Measurements from ENCODE around the gene SNRNP70.
A peak's percentile ranks its signal among the peaks of the same experiment; 100 is the strongest.

The SNRNP70 gene

DNA sequence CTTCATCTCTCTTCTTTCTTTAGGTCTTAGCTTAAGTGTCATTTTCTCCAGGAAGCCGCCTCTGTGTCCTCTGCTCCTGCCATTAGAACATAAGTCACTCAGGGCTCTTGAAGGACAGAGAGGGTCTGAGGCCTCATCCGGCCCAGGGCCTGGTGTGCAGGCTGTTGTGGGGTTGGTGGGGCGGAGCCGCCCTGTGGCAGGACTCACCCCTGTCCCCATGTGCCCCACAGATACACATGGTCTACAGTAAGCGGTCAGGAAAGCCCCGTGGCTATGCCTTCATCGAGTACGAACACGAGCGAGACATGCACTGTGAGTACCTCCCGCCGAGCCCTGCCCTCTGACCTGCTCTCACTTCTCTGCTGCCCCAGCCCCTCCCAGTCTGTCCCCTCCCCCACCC, 15.9 kb downstream of the SNRNP70 start:
- DNase-seq (ENCODE audit: low read depth) = no peak

DNA sequence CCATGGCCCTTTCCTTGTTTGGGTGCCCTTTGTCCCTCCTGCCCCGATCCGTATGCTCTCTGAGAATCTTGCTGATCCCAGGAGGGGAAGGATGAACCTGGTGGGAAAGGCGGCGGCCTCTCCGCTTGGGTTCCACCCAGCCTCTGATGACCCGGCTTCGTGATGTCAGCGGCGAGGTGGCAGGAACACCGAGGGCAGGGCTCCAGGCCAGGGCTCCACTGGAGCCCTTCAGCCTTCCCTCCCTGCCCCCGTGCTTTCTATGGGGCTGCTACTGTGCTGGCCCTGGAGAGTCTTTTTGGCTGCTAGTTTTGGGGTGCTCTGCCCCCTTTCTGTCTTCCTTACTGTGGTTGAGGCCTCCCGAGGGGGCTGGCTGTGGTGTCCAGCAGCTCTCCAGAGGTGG, 17.1 kb downstream of the SNRNP70 start:
- DNase-seq (ENCODE audit: low read depth) = no peak

DNA sequence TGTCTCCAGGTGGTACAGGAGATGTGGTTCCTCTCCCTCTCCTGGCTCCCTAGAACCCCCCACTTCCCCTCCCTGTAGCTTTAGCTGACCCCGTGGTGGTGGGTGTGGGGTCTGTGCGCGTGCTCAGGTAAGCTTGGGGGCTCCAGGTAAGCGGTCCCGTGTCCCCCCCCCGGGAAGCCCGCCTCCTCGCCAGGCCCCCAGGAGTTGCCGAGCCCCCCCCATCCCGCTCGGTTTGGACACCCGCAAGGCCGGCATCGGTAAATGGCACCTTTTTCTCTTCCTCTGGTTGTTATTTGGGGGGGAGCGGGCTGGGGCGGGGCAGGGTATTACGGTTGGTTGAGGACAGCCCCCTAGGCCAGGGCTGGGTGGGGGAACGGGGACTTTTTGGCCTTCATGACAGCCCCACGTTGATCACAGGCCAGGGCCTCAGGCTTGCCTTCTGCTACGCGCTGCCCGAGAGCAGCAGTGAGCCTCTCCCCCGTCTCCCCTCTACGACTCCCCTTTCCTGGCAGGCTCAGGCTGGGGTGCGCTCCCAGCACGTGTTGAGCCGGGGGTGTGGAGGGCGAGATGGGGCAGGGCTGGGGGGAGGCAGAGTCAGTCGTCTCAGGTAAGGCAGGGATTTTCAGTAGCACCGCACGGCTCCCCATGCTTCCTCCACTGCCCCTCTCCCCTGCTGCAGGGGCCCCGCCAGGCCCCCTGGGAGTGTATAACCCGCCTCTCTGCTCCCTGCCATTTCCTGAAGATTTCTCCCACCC, 18.3 kb downstream of the SNRNP70 start:
- DNase-seq (ENCODE audit: low read depth) = no peak

DNA sequence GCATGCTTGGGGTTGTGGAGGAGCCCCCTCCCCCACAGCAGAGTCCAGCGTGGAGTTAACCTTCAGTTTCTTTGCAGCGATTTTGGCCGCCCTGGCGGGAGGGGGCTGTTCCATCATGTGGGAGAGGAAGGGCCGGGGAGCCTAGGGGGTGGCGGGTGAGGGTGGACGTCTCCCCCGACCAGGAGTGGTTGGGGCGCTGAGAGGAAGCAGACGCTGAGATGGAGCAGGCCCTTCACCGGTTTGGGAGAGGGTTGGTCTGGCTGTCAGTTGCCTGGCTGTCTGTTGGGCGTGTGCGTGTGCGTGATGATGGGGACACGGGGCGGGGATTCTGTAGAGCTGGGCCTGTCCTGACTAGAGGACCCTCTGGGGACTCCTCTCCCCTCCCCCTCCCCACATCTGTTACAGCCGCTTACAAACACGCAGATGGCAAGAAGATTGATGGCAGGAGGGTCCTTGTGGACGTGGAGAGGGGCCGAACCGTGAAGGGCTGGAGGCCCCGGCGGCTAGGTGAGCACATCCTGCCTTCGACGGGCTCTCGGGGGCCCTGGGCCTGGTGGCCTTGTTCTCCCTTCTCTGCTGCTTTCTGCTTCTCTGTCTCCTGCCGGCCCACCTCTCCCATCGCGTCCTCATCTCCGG, 19.1 kb downstream of the SNRNP70 start:
- no peak for DNase-seq (ENCODE audit: low read depth)

DNA sequence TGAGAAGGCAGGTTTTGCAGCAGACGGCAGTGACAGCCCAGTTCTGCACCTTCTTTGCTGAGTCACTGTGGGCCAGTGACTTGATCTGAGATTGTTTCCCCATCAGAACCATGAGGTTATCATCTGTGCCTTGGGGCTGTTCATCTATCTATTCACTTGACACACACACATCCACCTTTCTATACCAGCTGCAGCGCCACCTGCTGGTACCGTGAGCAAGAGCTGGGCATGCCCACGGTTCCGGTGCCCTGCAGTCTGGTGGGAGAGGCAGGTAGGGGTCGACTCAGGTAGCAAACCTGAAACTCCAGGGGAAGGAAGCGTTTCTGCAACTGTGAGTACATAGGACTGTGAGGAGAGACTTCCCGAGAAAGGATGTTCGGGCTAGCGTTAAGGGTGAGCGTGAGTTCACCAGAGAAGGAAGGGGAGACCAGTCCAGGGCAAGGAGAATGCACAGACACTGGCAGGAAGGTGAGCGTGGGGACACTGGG, 21.4 kb downstream of the SNRNP70 start:
- peak; percentile 53 for DNase-seq (ENCODE audit: low read depth)

DNA sequence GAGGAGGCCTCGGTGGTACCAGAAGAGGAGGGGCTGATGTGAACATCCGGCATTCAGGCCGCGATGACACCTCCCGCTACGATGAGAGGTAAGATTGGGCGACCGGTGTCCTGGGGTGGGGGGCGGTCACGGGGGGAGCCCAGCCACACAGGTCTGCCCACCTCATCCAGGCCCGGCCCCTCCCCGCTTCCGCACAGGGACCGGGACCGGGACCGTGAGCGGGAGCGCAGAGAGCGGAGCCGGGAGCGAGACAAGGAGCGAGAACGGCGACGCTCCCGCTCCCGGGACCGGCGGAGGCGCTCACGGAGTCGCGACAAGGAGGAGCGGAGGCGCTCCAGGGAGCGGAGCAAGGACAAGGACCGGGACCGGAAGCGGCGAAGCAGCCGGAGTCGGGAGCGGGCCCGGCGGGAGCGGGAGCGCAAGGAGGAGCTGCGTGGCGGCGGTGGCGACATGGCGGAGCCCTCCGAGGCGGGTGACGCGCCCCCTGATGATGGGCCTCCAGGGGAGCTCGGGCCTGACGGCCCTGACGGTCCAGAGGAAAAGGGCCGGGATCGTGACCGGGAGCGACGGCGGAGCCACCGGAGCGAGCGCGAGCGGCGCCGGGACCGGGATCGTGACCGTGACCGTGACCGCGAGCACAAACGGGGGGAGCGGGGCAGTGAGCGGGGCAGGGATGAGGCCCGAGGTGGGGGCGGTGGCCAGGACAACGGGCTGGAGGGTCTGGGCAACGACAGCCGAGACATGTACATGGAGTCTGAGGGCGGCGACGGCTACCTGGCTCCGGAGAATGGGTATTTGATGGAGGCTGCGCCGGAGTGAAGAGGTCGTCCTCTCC, 22.6 kb downstream of the SNRNP70 start:
- DNase-seq (ENCODE audit: low read depth) = no peak

DNA sequence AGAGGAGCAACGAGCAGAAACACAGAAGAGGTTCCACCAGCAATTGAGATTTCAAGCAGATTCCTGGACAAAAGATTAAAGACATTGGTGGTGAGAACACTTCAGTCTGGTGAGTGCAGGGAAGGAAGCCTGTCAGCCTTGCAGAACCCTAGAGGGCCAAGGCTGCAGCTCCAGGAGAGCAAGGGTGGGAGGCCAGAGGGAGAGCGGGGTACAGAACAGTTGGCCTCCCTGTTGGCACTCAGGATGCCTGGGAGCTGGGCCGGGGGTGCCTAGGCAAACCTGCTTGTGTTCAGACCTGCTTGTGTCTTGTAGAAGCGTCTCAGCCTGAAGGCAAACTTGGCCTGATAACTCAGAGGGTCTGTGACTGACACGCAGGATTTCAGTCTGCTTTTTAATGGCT, 23.8 kb downstream of the SNRNP70 start:
- DNase-seq (ENCODE audit: low read depth) = no peak

DNA sequence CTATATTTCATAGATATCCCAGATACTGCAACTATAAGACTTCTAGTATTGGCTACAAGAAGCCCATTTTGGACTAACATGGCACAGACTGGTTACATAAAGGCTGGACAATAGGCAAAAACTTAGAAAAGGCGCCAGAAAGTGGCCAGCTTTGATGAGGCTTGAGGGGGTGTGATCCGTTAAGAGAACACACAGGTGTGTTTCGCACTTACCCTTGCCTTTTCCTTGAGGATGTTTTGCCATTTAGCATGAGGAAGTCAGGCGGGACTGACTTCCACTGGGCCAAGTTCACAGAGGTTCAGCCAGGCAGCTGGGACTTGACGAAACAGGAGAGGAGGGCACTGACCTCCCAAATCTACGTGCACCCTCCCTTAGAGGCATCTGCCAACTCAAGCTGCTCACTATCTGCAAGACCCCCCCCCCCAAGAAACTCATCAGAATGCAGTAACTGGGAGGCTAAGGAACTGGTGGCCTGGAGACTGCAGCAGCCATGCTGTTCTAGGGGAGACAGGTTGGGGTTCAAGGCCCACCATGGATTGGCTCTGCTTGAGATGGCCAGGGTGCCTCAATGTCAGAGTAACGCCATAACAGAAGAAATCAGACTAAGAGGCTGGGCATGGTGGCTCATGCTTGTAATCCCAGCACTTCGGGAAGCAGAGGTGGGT, 24.4 kb downstream of the SNRNP70 start:
- DNase-seq (ENCODE audit: low read depth) = no peak

DNA sequence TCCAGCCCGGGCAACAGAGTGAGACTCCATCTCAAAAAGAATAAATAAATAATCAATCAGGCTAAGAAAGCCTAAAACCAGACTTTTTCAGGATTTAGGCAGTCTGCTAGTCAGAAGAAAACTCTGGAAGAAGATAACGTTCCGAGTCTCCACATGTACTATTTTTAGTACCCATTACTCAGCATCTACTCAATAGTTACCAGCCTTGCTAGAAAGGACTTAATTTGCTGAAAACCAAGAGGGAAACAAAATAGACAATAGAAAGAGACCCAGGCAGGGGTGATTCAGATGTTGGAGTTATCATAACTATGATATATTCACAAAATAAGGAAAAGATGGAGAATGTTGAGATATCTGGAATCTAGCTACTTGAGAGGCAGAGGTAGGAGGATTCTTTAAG, 25.3 kb downstream of the SNRNP70 start:
- DNase-seq (ENCODE audit: low read depth) = no peak

DNA sequence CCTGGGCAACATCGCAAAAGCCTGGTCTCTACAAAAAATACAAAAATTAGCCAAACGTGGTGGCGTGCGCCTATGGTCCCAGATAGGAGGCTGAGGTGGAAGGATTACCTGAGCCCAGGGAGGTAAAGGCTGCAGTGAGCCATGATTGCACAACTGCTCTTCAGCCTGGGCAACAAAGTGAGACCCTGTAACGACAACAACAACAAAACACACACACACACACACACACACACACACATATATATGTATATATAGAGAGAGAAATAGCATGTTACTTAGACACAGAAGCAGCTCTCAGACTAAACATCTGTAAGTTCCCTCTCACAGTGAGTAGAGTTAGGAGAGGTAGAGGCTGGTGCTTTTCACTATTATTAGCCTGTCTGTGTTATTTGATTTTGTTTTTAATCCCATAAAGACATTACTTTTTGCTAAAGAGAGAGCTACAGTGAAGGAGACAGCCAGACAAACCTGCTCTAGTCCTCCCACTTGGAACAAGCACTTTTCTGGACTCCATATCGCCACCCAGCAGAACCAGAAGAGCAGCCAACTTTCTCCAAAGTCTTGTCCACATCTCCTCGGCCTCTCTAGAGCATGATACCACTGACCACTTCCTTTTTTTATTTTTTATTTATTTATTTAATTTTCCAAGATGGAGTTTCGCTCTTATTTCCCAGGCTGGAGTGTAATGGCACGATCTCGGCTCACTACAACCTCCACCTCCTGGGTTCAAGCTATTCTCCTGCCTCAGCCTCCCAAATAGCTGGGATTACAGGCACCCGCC, 26.2 kb downstream of the SNRNP70 start:
- no peak for DNase-seq (ENCODE audit: low read depth)

DNA sequence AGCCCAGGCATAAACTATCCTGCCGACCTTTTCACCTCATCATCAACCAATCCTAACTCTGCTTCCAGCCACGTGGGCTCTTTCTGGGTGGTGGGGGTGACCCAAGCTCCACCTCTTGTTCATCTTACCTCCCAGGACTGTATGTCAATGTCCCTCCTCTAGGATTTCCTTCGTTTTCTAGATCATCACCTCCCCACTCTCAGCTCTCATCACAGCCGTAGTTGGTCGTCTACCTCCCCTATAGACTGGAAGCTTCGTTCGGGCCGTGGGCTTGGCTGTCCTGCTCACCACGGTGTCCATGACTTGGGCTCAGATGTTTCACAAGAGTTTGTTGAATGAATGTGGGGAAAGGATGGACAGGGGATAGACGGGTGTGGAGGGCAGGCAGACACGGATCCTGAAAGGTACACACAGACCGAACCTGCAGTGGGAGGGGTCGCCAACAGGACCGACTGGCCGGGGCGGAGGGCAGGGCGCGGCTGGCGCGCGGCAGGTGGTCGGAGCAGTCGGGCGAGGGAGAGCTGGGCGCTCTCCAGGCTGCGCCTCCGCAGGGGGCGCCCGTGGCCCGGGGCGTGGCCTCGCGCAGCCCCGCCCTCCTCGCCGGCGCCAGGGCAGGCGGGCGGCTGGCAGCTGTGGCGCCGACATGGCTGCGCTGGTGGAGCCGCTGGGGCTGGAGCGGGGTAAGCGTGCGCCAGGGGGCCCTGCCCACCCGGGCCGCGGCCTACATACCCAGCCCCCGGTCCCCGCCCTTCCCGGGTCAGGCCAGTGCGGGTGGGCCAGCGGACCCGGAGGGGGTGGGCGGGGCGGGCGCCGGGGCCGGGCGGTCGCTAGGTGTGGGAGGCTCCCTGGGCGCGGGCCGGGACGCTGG, 28.7 kb downstream of the SNRNP70 start, which contains the start of gene LIN7B:
TSS of gene LIN7B (plus strand) at position 609 of the 868 bp plus-strand sequence. CDS start at position 644, 35 bp downstream.
- DNase-seq (ENCODE audit: low read depth) = peak; percentile 65

DNA sequence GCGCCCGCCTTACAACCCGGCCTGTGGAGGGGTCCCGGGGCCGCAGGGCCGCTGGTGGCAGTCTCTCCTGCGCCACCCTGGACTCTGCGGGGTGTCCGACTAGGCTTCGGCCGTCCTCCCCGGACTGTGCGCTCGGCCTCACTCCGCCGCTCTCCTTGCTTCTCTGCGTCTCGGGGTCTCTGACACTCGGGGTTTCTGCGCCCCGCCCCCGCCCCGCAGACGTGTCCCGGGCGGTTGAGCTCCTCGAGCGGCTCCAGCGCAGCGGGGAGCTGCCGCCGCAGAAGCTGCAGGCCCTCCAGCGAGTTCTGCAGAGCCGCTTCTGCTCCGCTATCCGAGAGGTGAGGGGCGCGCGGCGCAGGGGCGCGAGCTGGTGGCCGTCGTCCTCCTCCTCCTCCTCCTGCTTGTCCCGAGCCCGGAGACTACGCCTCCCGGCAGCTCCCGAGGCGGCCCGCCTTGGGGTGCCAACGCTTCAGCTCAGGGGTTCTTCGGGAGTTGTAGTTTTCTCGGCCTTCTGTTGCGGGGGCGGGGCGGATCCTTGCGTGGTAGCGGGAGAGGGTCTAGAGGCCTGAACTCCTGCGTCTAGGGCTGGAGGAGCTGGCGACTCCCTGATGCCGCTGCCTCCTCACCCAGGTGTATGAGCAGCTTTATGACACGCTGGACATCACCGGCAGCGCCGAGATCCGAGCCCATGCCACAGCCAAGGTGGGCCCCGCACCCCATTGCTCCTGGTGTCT, 29.5 kb downstream of the SNRNP70 start:
- peak; percentile 21 for DNase-seq (ENCODE audit: low read depth)

DNA sequence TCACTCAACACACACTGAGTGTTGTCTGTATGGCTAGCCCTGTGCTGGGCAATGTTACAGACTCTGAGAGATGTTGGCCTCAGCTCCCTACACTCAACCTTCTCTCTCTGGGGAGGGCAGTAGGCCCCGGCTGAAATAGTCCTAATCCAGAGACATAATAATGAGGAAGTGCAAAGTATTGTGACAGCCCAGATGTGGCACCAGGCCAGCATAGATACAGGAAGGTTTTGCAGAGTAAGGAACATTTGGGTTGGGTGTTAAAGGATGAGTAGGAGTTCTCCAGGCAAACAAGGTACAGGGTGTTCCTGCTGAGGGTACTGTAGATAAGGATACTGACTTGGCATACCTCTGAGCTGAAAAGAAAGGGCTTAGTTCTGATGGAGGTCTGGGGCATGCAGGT, 31.3 kb downstream of the SNRNP70 start:
- no peak for DNase-seq (ENCODE audit: low read depth)

DNA sequence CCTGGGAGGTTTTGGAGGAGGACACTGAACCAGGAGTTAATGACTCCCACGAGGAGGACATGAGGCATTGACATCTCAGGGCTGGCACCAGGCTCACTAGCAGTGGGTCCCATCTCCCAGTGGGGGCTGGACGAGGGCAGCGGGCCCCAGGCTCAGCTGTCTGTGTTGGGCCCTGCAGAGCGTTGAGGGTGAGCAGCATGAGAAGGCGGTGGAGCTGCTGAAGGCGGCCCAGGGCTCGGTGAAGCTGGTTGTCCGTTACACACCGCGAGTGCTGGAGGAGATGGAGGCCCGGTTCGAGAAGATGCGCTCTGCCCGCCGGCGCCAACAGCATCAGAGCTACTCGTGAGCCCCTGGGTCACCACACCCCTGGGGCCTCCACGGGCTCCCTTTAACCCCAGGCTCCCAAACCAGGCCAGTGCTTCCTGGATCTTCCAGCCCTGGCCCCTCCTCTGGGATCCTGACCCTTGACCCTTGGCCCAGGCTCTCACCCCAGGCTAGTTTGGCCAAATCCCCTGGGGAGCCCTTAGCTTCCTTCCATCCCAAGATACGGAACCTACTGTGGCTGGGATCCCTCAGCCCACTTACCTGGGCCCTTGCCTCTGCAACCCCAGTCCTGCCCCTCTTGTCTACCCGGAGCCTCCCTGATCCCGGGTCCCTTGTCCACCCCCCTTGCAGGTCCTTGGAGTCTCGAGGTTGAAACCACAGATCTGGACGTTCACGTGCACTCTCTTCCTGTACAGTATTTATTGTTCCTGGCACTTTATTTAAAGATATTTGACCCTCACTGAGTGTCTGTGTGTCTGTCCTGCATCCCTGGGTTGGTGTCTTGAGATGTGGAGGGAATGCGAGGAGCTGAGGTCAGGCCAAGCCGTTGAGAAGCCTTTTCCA, 32.7 kb downstream of the SNRNP70 start:
- DNase-seq (ENCODE audit: low read depth) = no peak

DNA sequence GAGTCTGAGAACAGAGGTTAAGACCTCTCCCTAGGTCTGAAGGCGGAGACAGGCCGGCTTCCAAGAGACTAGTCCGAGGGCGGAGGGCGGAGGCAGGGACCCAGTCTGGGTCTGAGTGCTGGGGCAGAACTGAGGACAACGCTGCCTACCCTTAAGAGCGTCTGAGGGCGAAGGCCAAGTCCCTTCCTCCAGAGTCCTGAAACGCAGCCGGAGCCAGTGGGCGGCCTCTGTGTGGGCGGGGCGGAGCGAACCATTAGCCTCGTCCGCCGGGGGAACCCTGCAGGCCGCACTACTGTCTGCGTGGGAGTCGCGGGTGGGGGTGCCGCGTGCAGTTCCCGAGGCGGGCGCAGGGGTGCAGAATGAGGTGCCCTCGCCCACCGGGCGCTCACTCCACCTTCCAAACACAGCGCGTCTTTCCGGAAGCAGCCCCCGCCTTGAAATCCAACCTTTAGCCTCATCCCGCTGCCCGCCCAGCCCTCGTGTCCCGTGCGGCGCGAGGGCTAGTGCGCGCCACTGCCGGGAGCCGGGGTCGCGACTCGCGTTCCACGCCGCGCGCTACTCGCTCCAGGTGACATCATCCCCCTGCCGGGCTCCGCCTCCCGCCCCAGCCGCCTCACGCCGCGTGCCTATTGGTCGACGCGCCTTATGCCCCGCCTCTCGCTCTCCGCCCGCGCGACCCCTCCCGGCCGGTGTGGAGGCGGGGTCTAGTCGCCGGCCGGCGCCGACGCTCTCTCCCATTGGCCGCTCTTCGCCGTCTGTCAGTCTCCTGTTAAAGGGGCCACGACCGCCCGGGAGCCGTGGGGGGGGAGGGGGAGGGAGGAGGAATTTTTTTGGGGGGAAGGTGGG, 33.5 kb downstream of the SNRNP70 start, which contains the start of gene C19orf73:
TSS of gene C19orf73 (minus strand) at position 579 of the 846 bp plus-strand sequence. CDS start at position 458, 121 bp downstream.
- peak; percentile 93 for DNase-seq (ENCODE audit: low read depth)

DNA sequence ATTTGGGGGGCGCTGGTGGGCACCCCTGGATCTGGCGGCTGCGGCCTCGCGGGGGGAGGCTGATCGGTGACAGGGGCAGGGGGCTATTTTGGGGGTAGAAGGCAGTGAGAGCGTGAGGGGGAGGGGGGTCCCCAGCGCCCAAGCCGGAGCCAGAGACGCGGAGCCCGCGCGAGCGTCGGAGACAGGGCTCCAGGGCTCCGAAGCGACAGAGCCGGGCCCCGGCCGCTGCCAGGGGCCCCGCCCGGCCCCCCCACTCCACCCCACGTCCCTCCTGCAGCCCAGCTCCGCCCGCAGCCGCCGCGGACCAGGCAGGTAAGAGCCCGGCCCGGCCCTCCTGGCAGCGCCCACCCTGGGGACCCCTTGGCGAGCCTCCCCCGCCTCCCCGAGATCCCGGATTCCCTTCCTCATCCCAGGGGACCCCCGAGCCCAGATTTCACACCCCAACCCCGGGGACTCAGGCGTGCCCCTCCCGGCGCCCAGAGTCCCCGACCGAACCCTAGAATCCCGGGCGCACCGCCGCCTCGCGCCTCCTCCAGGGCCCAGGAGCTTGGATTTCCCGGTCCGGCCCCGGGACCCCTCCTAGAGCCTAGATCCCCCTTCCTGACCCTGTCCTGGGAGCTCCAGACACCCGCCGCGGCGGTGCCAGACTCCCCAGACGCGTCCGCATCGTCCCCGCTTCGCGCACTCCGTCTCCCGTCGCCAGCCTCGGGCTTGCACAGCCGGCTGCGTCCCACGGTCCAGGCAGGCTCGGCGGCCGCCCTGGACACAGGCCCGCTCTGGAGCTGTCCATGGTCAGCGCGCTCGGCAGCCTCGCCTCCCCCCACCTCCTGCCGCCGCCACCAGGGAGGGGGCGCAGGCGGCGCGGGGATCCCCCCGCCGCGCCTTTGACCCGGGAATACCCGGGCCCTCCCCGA, 34.4 kb downstream of the SNRNP70 start, which contains the start of gene PPFIA3:
TSS of gene PPFIA3 (plus strand) at position 134 of the 914 bp plus-strand sequence. CDS start 8,330 bp downstream, outside the sequence.
- peak; percentile 8 for DNase-seq (ENCODE audit: low read depth)
